ENCODE data around the gene PTGFR.

- TF ChIP-seq ZFP3 (CRISPR knock-in tag; IDR thresholded peaks at IDR 0.05) (no peak), ISL1 (CRISPR knock-in tag; IDR thresholded peaks at IDR 0.05) (no peak), PATZ1 (CRISPR knock-in tag; IDR thresholded peaks at IDR 0.05; ENCODE audit: borderline replicate concordance) (no peak), ZFP30 (CRISPR knock-in tag; IDR thresholded peaks at IDR 0.05) (no peak)
These were observed 59.1 kb downstream of the PTGFR start for GRCh38 chr1:78549891-78550290.

Data from SK-N-SH treated with all-trans-retinoic acid at 6 μM for 48 hours (cell line).